GM10248 (cell line): ENCODE results near the gene MROH7.
A peak's percentile ranks its signal among the peaks of the same experiment; 100 is the strongest.

Source experiments
- CTCF ChIA-PET: fragments of 300-600 bp; sonication (Branson Sonifier 250); formaldehyde crosslinking; extraction: SDS; loops from one replicate; lab custom pipeline; 2021; ENCODE audit warnings: antibody characterized with exemption; lab: Yijun Ruan, JAX
- POLR2A ChIA-PET: fragments of 350-650 bp; sonication (Branson Sonifier 250); formaldehyde crosslinking; extraction: SDS; loops from one replicate; lab custom pipeline; 2020; ENCODE audit warnings: antibody characterized with exemption; lab: Yijun Ruan, JAX
- DNase-seq: peaks from one replicate; pipeline ENCODE4 v3.0.0; 2012; ENCODE audit errors: extremely low spot score
- CTCF ChIP-seq: IDR thresholded peaks from 2 replicates; pipeline ENCODE4 v1.5.1; 2012; ENCODE audit warnings: mild to moderate bottlenecking, low read depth; ENCODE audit errors: extremely low read depth, missing control alignments, control extremely low read depth

Gene MROH7

GRCh38 chr1:54665852-54666251, 24.3 kb downstream of the MROH7 start:
- TF ChIP-seq CTCF, result no peak
- POLR2A ChIA-PET, result no interaction called here
- DNase-seq, result no peak
- CTCF ChIA-PET, result interaction anchor here (2.1 kb wide), 1 partner anchor 13 kb away, joined by 7 read pairs; no protein-coding TSS in a partner anchor

- ChIA-PET CTCF (interaction anchor here (1.6 kb wide), 1 partner anchor 143 kb away, joined by 5 read pairs; no protein-coding TSS in a partner anchor), POLR2A (no interaction called here)
- no peak for TF ChIP-seq CTCF
- no peak for DNase-seq
These were observed 24.7 kb downstream of the MROH7 start for GRCh38 chr1:54666333-54666732.

- no peak for DNase-seq
- CTCF ChIA-PET, result interaction anchor here (1.6 to 2.1 kb wide), 2 partner anchors 11 to 142 kb away, joined by 5 to 8 read pairs; no protein-coding TSS in a partner anchor
- TF ChIP-seq CTCF, result no peak
These were observed 26.2 kb downstream of the MROH7 start for GRCh38 chr1:54667797-54668196.

GRCh38 chr1:54668567-54668966, 27.0 kb downstream of the MROH7 start:
- no peak for TF ChIP-seq CTCF
- POLR2A ChIA-PET, result no interaction called here
- CTCF ChIA-PET, result interaction anchor here (2.1 kb wide), 1 partner anchor 11 kb away, joined by 8 read pairs; no protein-coding TSS in a partner anchor
- DNase-seq, result no peak

More at GRCh38 chr1:54667797-54668196, 26.2 kb downstream of the MROH7 start:
- POLR2A ChIA-PET, result no interaction called here

GRCh38 chr1:54671985-54672608, 30.5 kb downstream of the MROH7 start:
- DNase-seq, result peak; percentile 78
- CTCF ChIA-PET, result interaction anchor here (0.8 to 3.7 kb wide), 10 partner anchors 9 to 232 kb away, joined by 3 to 14 read pairs (median 4); partner anchors contain the start of gene TTC22
- POLR2A ChIA-PET, result no interaction called here
- peak; percentile 83 for TF ChIP-seq CTCF

GRCh38 chr1:54678776-54679643, 37.4 kb downstream of the MROH7 start:
- CTCF ChIA-PET, result interaction anchor here (0.9 to 2.6 kb wide), 5 partner anchors 11 to 131 kb away, joined by 3 to 11 read pairs (median 6); partner anchors contain the start of gene TTC22
- POLR2A ChIA-PET, result no interaction called here
- no peak for DNase-seq
- no peak for TF ChIP-seq CTCF
